Measurements from ENCODE around the gene CYP4X1.
"Not testable (repeated sequence)": the region's sequence is repeated elsewhere in the genome, so short reads cannot be mapped to it uniquely, and the experiment has no call there.

- TF ChIP-seq, protein P1, sequence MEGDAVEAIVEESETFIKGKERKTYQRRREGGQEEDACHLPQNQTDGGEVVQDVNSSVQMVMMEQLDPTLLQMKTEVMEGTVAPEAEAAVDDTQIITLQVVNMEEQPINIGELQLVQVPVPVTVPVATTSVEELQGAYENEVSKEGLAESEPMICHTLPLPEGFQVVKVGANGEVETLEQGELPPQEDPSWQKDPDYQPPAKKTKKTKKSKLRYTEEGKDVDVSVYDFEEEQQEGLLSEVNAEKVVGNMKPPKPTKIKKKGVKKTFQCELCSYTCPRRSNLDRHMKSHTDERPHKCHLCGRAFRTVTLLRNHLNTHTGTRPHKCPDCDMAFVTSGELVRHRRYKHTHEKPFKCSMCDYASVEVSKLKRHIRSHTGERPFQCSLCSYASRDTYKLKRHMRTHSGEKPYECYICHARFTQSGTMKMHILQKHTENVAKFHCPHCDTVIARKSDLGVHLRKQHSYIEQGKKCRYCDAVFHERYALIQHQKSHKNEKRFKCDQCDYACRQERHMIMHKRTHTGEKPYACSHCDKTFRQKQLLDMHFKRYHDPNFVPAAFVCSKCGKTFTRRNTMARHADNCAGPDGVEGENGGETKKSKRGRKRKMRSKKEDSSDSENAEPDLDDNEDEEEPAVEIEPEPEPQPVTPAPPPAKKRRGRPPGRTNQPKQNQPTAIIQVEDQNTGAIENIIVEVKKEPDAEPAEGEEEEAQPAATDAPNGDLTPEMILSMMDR (IDR thresholded peaks at IDR 0.05), result not testable (repeated sequence)
- not testable (repeated sequence) for TF ChIP-seq POLR2AphosphoS5 (IDR thresholded peaks at IDR 0.05; ENCODE audit: insufficient read depth in 1 of 2, low read depth in 1 of 2); POLR2A (IDR thresholded peaks at IDR 0.05)
Measured at GRCh38 chr1:47091476-47091875, 68.0 kb downstream of the CYP4X1 start.
